Retina (tissue), 1 donor: ENCODE results near the gene TMEM221.
A peak's percentile ranks its signal among the peaks of the same experiment; 100 is the strongest.
"Not testable (repeated sequence)": the region's sequence is repeated elsewhere in the genome, so short reads cannot be mapped to it uniquely, and the experiment has no call there.

Experiments
- DNase-seq: peaks from one replicate; pipeline ENCODE4 v3.0.0-alpha.2; 2016

TMEM221 gene

GRCh38 chr19:17448131-17448967 lies at the start of gene TMEM221:
Gene TMEM221, minus strand, starts transcription at chr19:17448668. Its CDS starts 206 bp downstream, at chr19:17448462.
- peak; percentile 53 for DNase-seq

GRCh38 chr19:17497149-17497798 lies 48.8 kb upstream of the TMEM221 start:
- no peak for DNase-seq

- peak; percentile 70 for DNase-seq
Measured at GRCh38 chr19:17496337-17496997, 48.0 kb upstream of the TMEM221 start.

GRCh38 chr19:17495639-17496296 lies 47.3 kb upstream of the TMEM221 start:
- no peak for DNase-seq

- DNase-seq: no peak
Measured at GRCh38 chr19:17491287-17491686, 42.8 kb upstream of the TMEM221 start.

GRCh38 chr19:17490411-17490810 lies 41.9 kb upstream of the TMEM221 start:
- no peak for DNase-seq

- DNase-seq: no peak
Measured at GRCh38 chr19:17489392-17490030, 41.0 kb upstream of the TMEM221 start.

GRCh38 chr19:17488593-17489391 lies 40.3 kb upstream of the TMEM221 start:
- no peak for DNase-seq

- DNase-seq: no peak
Measured at GRCh38 chr19:17487284-17488121, 39.0 kb upstream of the TMEM221 start.

GRCh38 chr19:17486545-17487240 lies 38.2 kb upstream of the TMEM221 start:
- no peak for DNase-seq

GRCh38 chr19:17484520-17485185 lies 36.2 kb upstream of the TMEM221 start:
- DNase-seq: no peak

GRCh38 chr19:17483605-17484002 lies 35.1 kb upstream of the TMEM221 start:
- DNase-seq: no peak

GRCh38 chr19:17482877-17483604 lies 34.6 kb upstream of the TMEM221 start:
- no peak for DNase-seq

GRCh38 chr19:17481986-17482385 lies 33.5 kb upstream of the TMEM221 start:
- no peak for DNase-seq

- no peak for DNase-seq
Measured at GRCh38 chr19:17479325-17479791, 30.9 kb upstream of the TMEM221 start.

- no peak for DNase-seq
Measured at GRCh38 chr19:17475541-17476115, 27.2 kb upstream of the TMEM221 start.

- not testable (repeated sequence) for DNase-seq
Measured at GRCh38 chr19:17475011-17475540, 26.6 kb upstream of the TMEM221 start.

GRCh38 chr19:17473041-17473440 lies 24.6 kb upstream of the TMEM221 start:
- no peak for DNase-seq
